WERI-Rb-1 (cell line): ENCODE data around the gene MBP.

Experiments
- DNase-seq: peaks from one replicate; pipeline ENCODE4 v3.0.0-alpha.2; 2020
- H3K27ac ChIP-seq: fragments of 250-450 bp; sonication (Bioruptor Pico); 2 replicates; pipeline ENCODE4 v1.5.1; 2020; ENCODE audit warnings: mild to moderate bottlenecking, moderate library complexity
- H3K27me3 ChIP-seq: fragments of 250-450 bp; sonication (Bioruptor Pico); 2 replicates; pipeline ENCODE4 v1.5.1; 2021; ENCODE audit warnings: mild to moderate bottlenecking, low read depth, moderate library complexity; ENCODE audit not compliant: insufficient read depth, severe bottlenecking
- H3K36me3 ChIP-seq: fragments of 250-450 bp; sonication (Bioruptor Pico); 2 replicates; pipeline ENCODE4 v1.5.1; 2020; ENCODE audit warnings: mild to moderate bottlenecking, moderate library complexity
- H3K4me3 ChIP-seq: 2 replicates; pipeline ENCODE4 v1.5.1; 2011; ENCODE audit warnings: low read depth, mild to moderate bottlenecking, control low read depth, low read length
- H3K9me3 ChIP-seq: fragments of 250-450 bp; sonication (Bioruptor Pico); 2 replicates; pipeline ENCODE4 v1.5.1; 2021; ENCODE audit warnings: mild to moderate bottlenecking, moderate library complexity; ENCODE audit not compliant: severe bottlenecking
- CTCF ChIP-seq: IDR thresholded peaks from 2 replicates; pipeline ENCODE4 v1.5.1; 2011; ENCODE audit warnings: low read depth, mild to moderate bottlenecking, control low read depth, inconsistent platforms, low read length

Gene MBP

GRCh38 chr18:77100751-77101355 is 31.7 kb downstream of the MBP start:
- TF ChIP-seq CTCF, result no peak
- H3K4me3 ChIP-seq, result no peak overlapping the region
- DNase-seq, result no peak
- no peaks in the 10 kb centered on the region for H3K27me3 ChIP-seq
- H3K9me3 ChIP-seq, result no peaks in the 10 kb centered on the region
- no peaks in the 10 kb centered on the region for H3K36me3 ChIP-seq
- H3K27ac ChIP-seq, result no peak overlapping the region

GRCh38 chr18:77099485-77100370 is 32.9 kb downstream of the MBP start:
- Histone ChIP-seq H3K27me3 (no peaks in the 10 kb centered on the region), H3K36me3 (no peaks in the 10 kb centered on the region), H3K27ac (no peak overlapping the region), H3K4me3 (no peak overlapping the region), H3K9me3 (no peaks in the 10 kb centered on the region)
- no peak for DNase-seq
- no peak for TF ChIP-seq CTCF

GRCh38 chr18:77098538-77099174 is 33.9 kb downstream of the MBP start:
- Histone ChIP-seq H3K9me3 (no peaks in the 10 kb centered on the region), H3K4me3 (no peak overlapping the region), H3K27ac (no peak overlapping the region), H3K27me3 (no peaks in the 10 kb centered on the region), H3K36me3 (no peaks in the 10 kb centered on the region)
- no peak for DNase-seq
- no peak for TF ChIP-seq CTCF

- Histone ChIP-seq H3K27me3 (no peaks in the 10 kb centered on the region), H3K4me3 (no peak overlapping the region), H3K9me3 (no peaks in the 10 kb centered on the region), H3K36me3 (no peaks in the 10 kb centered on the region), H3K27ac (no peak overlapping the region)
- TF ChIP-seq CTCF, result no peak
- DNase-seq, result no peak
Measured at GRCh38 chr18:77098029-77098428, 34.6 kb downstream of the MBP start.

- TF ChIP-seq CTCF, result no peak
- Histone ChIP-seq H3K4me3 (no peak overlapping the region), H3K27me3 (no peaks in the 10 kb centered on the region), H3K9me3 (no peaks in the 10 kb centered on the region), H3K36me3 (no peaks in the 10 kb centered on the region), H3K27ac (no peak overlapping the region)
- no peak for DNase-seq
Measured at GRCh38 chr18:77096936-77097886, 35.4 kb downstream of the MBP start.
